Measurements from ENCODE around the gene RBL1.
"Not testable (repeated sequence)": the region's sequence is repeated elsewhere in the genome, so short reads cannot be mapped to it uniquely, and the experiment has no call there.

RBL1 gene

DNA sequence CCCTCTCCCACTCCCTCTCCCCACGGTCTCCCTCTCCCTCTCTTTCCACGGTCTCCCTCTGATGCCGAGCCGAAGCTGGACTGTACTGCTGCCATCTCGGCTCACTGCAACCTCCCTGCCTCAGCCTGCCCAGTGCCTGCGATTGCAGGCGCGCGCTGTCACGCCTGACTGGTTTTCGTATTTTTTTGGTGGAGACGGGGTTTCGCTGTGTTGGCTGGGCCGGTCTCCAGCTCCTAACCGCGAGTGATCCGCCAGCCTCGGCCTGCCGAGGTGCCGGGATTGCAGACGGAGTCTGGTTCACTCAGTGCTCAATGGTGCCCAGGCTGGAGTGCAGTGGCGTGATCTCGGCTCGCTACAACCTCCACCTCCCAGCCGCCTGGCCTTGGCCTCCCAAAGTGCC, 83.9 kb downstream of the RBL1 start:
- H3K27me3 ChIP-seq (replicated peaks; ENCODE audit: control insufficient read depth, insufficient read depth, low read length); H3K36me3 ChIP-seq (ENCODE audit: control insufficient read depth, insufficient read depth, low read length, severe bottlenecking); DNase-seq (ENCODE audit: low read depth); H3K4me3 ChIP-seq (ENCODE audit: low read length); H3K9me3 ChIP-seq (ENCODE audit: control insufficient read depth, low read length); H3K9ac ChIP-seq (ENCODE audit: low read length): not testable (repeated sequence)
- peaks cover 20% of the 10 kb centered on the region for H3K4me1 ChIP-seq (ENCODE audit: control insufficient read depth, insufficient read depth, low read length)

DNA sequence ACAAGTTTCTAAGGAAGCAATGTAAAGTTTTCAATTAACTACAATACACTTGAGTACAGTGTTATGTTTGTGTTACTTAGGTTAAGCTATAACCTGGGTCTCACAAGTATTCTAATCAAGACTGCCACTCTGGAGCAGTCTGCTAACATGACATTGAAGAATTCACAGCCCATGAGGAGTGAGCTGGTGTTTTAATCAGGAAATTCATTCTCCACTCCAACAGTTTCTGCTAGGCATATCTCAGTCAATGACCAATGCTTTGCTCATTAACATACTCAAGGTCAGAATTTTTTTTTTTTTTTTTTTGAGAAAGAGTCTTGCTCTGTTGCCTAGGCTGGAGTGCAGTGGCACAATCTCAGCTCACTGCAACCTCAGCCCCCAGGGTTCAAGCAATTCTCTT, 84.7 kb downstream of the RBL1 start:
- H3K36me3 ChIP-seq (ENCODE audit: control insufficient read depth, insufficient read depth, low read length, severe bottlenecking): no peaks in the 10 kb centered on the region
- no peaks in the 10 kb centered on the region for H3K27me3 ChIP-seq (replicated peaks; ENCODE audit: control insufficient read depth, insufficient read depth, low read length)
- no peak overlapping the region for H3K4me3 ChIP-seq (ENCODE audit: low read length)
- no peaks in the 10 kb centered on the region for H3K9me3 ChIP-seq (ENCODE audit: control insufficient read depth, low read length)
- no peak overlapping the region for H3K9ac ChIP-seq (ENCODE audit: low read length)
- peaks cover 20% of the 10 kb centered on the region for H3K4me1 ChIP-seq (ENCODE audit: control insufficient read depth, insufficient read depth, low read length)
- no peak for DNase-seq (ENCODE audit: low read depth)

DNA sequence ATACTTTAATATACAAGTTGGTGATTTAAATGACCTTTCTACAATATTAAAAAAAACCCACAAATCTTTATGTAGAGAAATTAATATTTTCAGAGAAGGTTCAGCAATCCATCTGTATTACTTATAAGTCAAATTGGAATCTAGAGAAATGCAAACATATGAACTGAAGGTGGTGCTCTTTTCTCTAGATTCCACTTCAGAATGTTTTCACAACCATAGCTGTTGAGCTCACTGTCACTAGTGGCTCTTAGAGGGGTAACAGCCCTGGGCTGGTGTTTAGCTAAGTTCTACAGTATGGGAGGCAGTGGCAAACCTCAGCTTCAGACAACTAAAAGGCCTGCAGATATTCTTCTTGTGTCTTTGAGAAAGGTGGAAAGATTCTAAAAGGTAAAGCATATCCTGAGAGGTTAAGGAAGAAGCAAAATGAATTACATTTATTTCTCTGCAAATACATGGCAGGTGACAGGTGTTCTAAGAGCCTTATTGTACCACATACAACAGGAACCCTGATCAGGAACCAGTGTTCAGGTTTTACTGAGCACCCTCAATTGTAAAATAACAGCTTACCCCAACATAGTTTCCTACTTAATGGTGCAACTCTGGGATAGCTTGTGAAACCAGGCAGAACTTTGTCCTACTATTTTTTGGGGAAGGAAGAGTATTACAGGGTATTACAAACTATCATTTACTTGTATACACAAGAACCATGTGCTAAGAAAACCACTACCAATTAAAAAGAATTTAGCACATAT, 87.7 kb downstream of the RBL1 start:
- no peaks in the 10 kb centered on the region for H3K27me3 ChIP-seq (replicated peaks; ENCODE audit: control insufficient read depth, insufficient read depth, low read length)
- no peaks in the 10 kb centered on the region for H3K9me3 ChIP-seq (ENCODE audit: control insufficient read depth, low read length)
- peak overlapping the region; percentile 75 for H3K4me3 ChIP-seq (ENCODE audit: low read length)
- peaks cover 20% of the 10 kb centered on the region for H3K4me1 ChIP-seq (ENCODE audit: control insufficient read depth, insufficient read depth, low read length)
- peak overlapping the region; percentile 91 for H3K9ac ChIP-seq (ENCODE audit: low read length)
- peak; percentile 74 for DNase-seq (ENCODE audit: low read depth)
- H3K36me3 ChIP-seq (ENCODE audit: control insufficient read depth, insufficient read depth, low read length, severe bottlenecking): no peaks in the 10 kb centered on the region

DNA sequence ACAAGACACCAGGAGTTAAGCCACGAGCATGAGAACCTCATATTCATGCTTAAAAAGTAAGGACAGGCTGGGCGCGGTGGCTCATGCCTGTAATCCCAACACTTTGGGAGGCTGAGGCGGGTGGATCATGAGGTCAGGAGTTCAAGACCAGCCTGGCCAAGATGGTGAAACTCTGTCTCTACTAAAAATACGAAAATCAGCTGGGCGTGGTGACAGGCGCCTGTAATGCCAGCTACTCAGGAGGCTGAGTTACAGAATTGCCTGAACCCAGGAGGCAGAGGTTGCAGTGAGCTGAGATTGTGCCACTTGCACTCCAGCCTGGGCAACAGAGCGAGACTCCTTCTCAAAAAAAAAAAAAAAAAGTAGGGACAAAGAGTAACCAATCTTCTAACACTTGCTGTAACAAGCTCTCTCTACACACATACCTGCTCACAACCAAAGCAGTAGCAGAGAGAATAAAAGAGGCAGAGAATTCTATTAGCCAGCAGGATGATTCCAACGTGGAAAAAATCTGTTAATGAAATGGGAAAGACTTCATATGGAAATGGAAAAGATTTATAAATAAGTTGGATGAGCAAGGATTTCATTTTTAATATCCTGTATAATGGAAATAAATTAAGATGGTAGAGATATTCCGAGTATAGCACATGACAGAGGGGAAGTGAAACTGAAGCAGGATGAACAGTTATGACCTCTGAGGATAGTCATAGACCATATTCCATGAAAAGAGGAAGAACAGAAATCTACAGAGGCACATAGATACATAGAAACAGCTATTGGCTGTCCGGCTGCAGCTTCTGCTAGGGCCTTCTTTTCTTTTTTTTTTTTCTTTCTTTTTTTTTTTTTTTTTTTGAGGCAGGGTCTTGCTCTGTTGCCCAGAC, 90.5 kb downstream of the RBL1 start:
- H3K9me3 ChIP-seq (ENCODE audit: control insufficient read depth, low read length); H3K4me3 ChIP-seq (ENCODE audit: low read length); H3K9ac ChIP-seq (ENCODE audit: low read length); H3K36me3 ChIP-seq (ENCODE audit: control insufficient read depth, insufficient read depth, low read length, severe bottlenecking); H3K27me3 ChIP-seq (replicated peaks; ENCODE audit: control insufficient read depth, insufficient read depth, low read length); DNase-seq (ENCODE audit: low read depth): not testable (repeated sequence)
- peaks cover 20% of the 10 kb centered on the region for H3K4me1 ChIP-seq (ENCODE audit: control insufficient read depth, insufficient read depth, low read length)

DNA sequence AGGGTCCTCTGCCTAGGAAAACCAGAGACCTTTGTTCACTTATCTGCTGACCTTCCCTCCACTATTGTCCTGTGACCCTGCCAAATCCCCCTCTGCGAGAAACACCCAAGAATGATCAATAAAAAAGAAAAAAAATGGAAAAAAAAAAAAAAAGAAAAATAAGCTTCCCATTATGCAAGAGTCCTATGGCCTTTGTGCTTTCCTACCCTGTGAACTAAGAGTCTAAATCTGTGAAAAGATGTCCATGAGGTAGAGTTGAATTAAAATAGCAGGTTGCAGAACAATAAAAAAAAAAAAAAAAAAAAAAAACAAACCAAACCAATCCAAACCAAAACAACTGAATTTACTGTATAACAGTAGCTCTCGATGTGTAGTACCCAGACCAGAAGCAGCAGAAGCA, 94.2 kb downstream of the RBL1 start:
- not testable (repeated sequence) for H3K27me3 ChIP-seq (replicated peaks; ENCODE audit: control insufficient read depth, insufficient read depth, low read length); H3K36me3 ChIP-seq (ENCODE audit: control insufficient read depth, insufficient read depth, low read length, severe bottlenecking)

DNA sequence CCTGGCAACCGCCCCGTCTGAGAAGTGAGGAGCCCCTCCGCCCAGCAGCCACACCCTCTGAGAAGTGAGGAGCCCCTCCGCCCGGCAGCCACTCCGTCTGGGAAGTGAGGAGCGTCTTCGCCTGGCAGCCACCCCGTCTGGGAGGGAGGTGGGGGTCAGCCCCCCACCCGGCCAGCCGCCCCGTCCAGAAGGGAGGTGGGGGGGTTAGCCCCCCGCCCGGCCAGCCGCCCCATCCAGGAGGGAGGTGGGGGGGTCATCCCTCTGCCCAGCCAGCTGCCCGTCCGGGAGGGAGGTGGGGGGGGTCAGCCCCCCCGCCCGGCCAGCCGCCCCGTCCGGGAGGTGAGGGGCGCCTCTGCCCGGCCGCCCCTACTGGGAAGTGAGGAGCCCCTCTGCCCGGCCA, 95.6 kb downstream of the RBL1 start:
- DNase-seq (ENCODE audit: low read depth); H3K4me1 ChIP-seq (ENCODE audit: control insufficient read depth, insufficient read depth, low read length); H3K9me3 ChIP-seq (ENCODE audit: control insufficient read depth, low read length); H3K4me3 ChIP-seq (ENCODE audit: low read length); H3K36me3 ChIP-seq (ENCODE audit: control insufficient read depth, insufficient read depth, low read length, severe bottlenecking); H3K27me3 ChIP-seq (replicated peaks; ENCODE audit: control insufficient read depth, insufficient read depth, low read length); H3K9ac ChIP-seq (ENCODE audit: low read length): not testable (repeated sequence)

More for the DNA sequence above, 94.2 kb downstream of the RBL1 start:
- DNase-seq (ENCODE audit: low read depth); H3K9me3 ChIP-seq (ENCODE audit: control insufficient read depth, low read length); H3K9ac ChIP-seq (ENCODE audit: low read length); H3K4me1 ChIP-seq (ENCODE audit: control insufficient read depth, insufficient read depth, low read length); H3K4me3 ChIP-seq (ENCODE audit: low read length): not testable (repeated sequence)

DNA sequence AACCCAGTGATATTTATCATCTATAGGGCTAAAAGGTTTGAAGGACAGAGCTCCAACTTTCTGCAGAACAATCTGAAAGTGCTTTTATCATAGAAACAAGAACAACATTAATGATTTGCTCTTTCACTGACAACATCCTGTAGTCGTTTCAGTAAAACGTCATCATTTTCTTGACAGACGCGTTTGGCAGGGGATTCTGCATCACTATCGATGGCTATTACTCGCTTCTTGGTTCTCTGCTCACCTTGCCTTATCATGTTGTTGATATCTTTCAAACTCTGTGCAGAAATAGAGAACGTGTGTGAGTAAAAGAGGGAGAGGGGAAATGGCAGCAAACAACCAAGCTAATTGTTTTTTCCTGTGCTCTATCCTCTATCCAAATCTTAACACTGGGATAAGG, 97.1 kb downstream of the RBL1 start:
- Histone ChIP-seq H3K36me3 (ENCODE audit: control insufficient read depth, insufficient read depth, low read length, severe bottlenecking) (no peaks in the 10 kb centered on the region), H3K9me3 (ENCODE audit: control insufficient read depth, low read length) (no peaks in the 10 kb centered on the region), H3K9ac (ENCODE audit: low read length) (no peak overlapping the region), H3K4me3 (ENCODE audit: low read length) (no peak overlapping the region), H3K4me1 (ENCODE audit: control insufficient read depth, insufficient read depth, low read length) (no peaks in the 10 kb centered on the region), H3K27me3 (replicated peaks; ENCODE audit: control insufficient read depth, insufficient read depth, low read length) (no peaks in the 10 kb centered on the region)
- DNase-seq (ENCODE audit: low read depth): no peak

DNA sequence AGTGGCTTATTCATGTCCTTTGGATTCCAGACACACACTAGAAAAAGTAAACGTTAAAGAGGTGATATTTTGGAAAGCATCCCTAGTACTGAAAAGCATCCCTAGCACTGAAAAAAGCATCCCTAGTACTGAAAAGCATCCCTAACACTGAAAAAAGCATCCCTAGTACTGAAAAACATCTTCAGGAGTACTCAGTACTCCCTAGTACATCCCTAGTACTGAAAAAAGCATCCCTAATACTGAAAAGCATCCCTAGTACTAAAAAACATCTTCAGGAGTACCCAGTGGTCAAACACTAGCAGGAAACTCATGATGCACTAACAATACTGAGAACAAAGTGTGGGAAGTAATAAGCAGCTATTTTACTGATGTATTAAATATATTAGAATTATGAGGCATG, 98.7 kb downstream of the RBL1 start:
- H3K9ac ChIP-seq (ENCODE audit: low read length): no peak overlapping the region
- H3K4me1 ChIP-seq (ENCODE audit: control insufficient read depth, insufficient read depth, low read length): no peaks in the 10 kb centered on the region
- no peak for DNase-seq (ENCODE audit: low read depth)
- no peak overlapping the region for H3K4me3 ChIP-seq (ENCODE audit: low read length)
- H3K27me3 ChIP-seq (replicated peaks; ENCODE audit: control insufficient read depth, insufficient read depth, low read length): no peaks in the 10 kb centered on the region
- H3K9me3 ChIP-seq (ENCODE audit: control insufficient read depth, low read length): peaks cover 9% of the 10 kb centered on the region
- no peaks in the 10 kb centered on the region for H3K36me3 ChIP-seq (ENCODE audit: control insufficient read depth, insufficient read depth, low read length, severe bottlenecking)

DNA sequence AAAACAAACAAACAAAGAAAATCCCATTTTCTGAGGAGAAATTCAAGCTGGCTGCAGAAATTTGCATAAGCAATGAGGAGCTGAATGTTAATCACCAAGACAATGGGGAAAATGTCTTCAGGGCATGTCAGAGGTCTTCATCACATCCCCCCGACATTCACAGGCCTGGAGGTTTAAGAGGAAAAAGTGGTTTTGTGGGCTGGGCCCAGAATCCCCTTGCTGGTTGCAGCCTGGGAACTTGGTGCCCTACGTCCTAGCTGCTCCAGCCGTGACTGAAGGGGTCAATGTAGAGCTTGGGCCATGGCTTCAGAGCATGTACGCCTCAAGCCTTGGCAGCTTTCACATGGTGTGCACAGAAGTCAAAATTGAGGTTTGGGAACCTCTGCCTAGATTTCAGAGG, 101.6 kb downstream of the RBL1 start:
- H3K9me3 ChIP-seq (ENCODE audit: control insufficient read depth, low read length); H3K27me3 ChIP-seq (replicated peaks; ENCODE audit: control insufficient read depth, insufficient read depth, low read length); DNase-seq (ENCODE audit: low read depth); H3K4me3 ChIP-seq (ENCODE audit: low read length); H3K4me1 ChIP-seq (ENCODE audit: control insufficient read depth, insufficient read depth, low read length); H3K36me3 ChIP-seq (ENCODE audit: control insufficient read depth, insufficient read depth, low read length, severe bottlenecking); H3K9ac ChIP-seq (ENCODE audit: low read length): not testable (repeated sequence)

DNA sequence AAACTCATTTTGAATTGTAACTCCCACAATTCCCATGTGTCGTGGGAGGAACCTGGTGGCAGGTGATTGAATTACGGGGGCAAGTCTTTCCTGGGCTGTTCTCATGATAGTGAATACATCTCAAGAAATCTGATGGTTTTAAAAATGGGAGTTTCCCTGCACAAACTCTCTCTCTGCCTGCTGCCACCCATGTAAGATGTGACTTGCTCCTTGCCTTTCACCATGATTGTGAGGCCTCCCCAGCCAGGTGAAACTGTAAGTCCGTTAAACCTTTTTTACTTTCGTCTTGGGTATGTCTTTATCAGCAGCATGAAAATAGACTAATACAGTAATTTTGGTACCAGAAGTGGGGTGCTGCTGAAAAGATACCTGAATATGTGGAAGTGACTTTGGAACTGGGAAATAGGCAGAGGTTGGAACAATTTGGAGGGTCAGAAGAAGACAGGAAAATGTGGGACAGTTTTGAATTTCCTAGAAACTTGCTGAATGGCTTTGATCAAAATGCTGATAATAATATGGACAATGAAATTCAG, 102.9 kb downstream of the RBL1 start:
- H3K4me3 ChIP-seq (ENCODE audit: low read length): no peak overlapping the region
- DNase-seq (ENCODE audit: low read depth): no peak
- H3K9me3 ChIP-seq (ENCODE audit: control insufficient read depth, low read length): peaks cover 9% of the 10 kb centered on the region
- no peaks in the 10 kb centered on the region for H3K27me3 ChIP-seq (replicated peaks; ENCODE audit: control insufficient read depth, insufficient read depth, low read length)
- H3K9ac ChIP-seq (ENCODE audit: low read length): no peak overlapping the region
- H3K4me1 ChIP-seq (ENCODE audit: control insufficient read depth, insufficient read depth, low read length): no peaks in the 10 kb centered on the region
- H3K36me3 ChIP-seq (ENCODE audit: control insufficient read depth, insufficient read depth, low read length, severe bottlenecking): no peaks in the 10 kb centered on the region

DNA sequence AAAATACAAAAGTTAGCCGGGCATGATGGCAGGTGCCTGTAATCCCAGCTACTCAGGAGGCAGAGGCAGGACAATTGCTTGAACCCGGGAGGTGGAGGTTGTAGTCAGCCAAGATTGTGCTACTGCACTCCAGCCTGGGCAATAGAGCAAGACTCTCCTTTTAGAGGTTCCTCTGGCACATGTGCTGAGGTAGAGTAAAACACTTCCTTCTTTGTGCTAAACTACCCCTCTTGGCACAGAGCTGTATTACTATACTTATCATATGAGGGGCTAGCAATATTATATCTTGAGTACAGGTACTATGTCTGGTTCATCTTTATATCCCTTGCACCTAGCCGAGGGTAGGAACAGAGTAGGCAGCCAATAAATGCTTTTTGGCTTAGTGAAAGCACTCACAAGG, 104.1 kb downstream of the RBL1 start:
- H3K36me3 ChIP-seq (ENCODE audit: control insufficient read depth, insufficient read depth, low read length, severe bottlenecking): no peaks in the 10 kb centered on the region
- no peak overlapping the region for H3K9ac ChIP-seq (ENCODE audit: low read length)
- no peak for DNase-seq (ENCODE audit: low read depth)
- no peaks in the 10 kb centered on the region for H3K4me1 ChIP-seq (ENCODE audit: control insufficient read depth, insufficient read depth, low read length)
- peaks cover 9% of the 10 kb centered on the region for H3K9me3 ChIP-seq (ENCODE audit: control insufficient read depth, low read length)
- H3K4me3 ChIP-seq (ENCODE audit: low read length): no peak overlapping the region
- H3K27me3 ChIP-seq (replicated peaks; ENCODE audit: control insufficient read depth, insufficient read depth, low read length): no peaks in the 10 kb centered on the region
